Tibial artery (tissue), 4 donors: Measurements from ENCODE around the gene ZSWIM6.

ENCODE experiments used
- DNase-seq, 2 donors: peaks; one replicate each; pipeline ENCODE4 v3.0.0-alpha.2; 2019
- H3K27ac ChIP-seq, 2 donors: fragments of 200-600 bp; sonication (generic) in 1 of 2; 1 replicate in 1 of 2; 2 replicates in 1 of 2; pipeline ENCODE4 v1.5.1; 2018 to 2019; ENCODE audit warnings: mild to moderate bottlenecking in 1 of 2
- H3K27me3 ChIP-seq, 2 donors: fragments of 200-600 bp; sonication (generic) in 1 of 2; one replicate each; pipeline versions ENCODE4 v1.5.1 to v1.6.0; 2016 to 2019
- H3K36me3 ChIP-seq, 3 donors: fragments of 200-600 bp; sonication (generic) in 2 of 3; one replicate each; pipeline ENCODE4 v1.5.1; 2016 to 2019; ENCODE audit warnings: mild to moderate bottlenecking in 2 of 3
- H3K4me1 ChIP-seq, 4 donors: fragments of 200-600 bp; sonication (generic) in 2 of 4; 1 replicate in 3 of 4; 2 replicates in 1 of 4; pipeline ENCODE4 v1.5.1; 2016 to 2019
- H3K4me3 ChIP-seq, 2 donors: fragments of 200-600 bp; sonication (generic) in 1 of 2; 1 replicate in 1 of 2; 2 replicates in 1 of 2; pipeline ENCODE4 v1.5.1; 2018 to 2019; ENCODE audit warnings: mild to moderate bottlenecking in 2 of 2
- H3K9me3 ChIP-seq, 3 donors: fragments of 200-600 bp; sonication (generic) in 1 of 3; one replicate each; pipeline ENCODE4 v1.5.1; 2016 to 2019
- CTCF ChIP-seq, 2 experiments: fragments of 200-600 bp in 1 of 2; fragments of 450-650 bp in 1 of 2; IDR thresholded peaks; one replicate each; pipeline ENCODE4 v1.5.1; 2017 to 2019; ENCODE audit warnings: antibody characterized with exemption in 2 of 2, mild to moderate bottlenecking in 1 of 2, moderate library complexity in 1 of 2
- intact Hi-C: fragments of 100-400 bp; cut with DNase I; formaldehyde crosslinking; loops from one replicate; pipeline ENCODE4 v1.15.0; 2023; ENCODE audit warnings: low total_unique reads

ZSWIM6 gene

GRCh38 chr5:61331407-61332357 is at the start of gene ZSWIM6:
TSS of gene ZSWIM6 (plus strand) at chr5:61332258. CDS start at chr5:61332273, 15 bp downstream.
- Histone ChIP-seq H3K4me1 (peaks cover 0 to 28% (median 6%) of the 10 kb centered on the region in 4 donors), H3K27me3 (no peaks in the 10 kb centered on the region), H3K9me3 (no peaks in the 10 kb centered on the region), H3K36me3 (no peaks in the 10 kb centered on the region), H3K4me3 (peak within 1 kb of the TSS; percentile 98 to 99), H3K27ac (peak within 1 kb of the TSS; percentile 94 to 96)
- intact Hi-C loops = loop anchor here (5.0 to 10.0 kb wide), 4 partner anchors 76 to 387 kb away; partner anchors contain the start of genes ERCC8, NDUFAF2 and SMIM15
- no peak for TF ChIP-seq CTCF (IDR thresholded peaks at IDR 0.05)
- DNase-seq = peak; percentile 100

- H3K27ac ChIP-seq = no peak overlapping the region
- DNase-seq = no peak
Measured at GRCh38 chr5:61283471-61283870, 48.6 kb upstream of the ZSWIM6 start.

GRCh38 chr5:61285531-61285930 is 46.5 kb upstream of the ZSWIM6 start:
- Histone ChIP-seq H3K9me3 (no peaks in the 10 kb centered on the region), H3K27ac (no peak overlapping the region), H3K36me3 (no peaks in the 10 kb centered on the region), H3K4me3 (no peak overlapping the region), H3K4me1 (peaks cover 0 to 4% (median 1%) of the 10 kb centered on the region in 4 donors), H3K27me3 (no peaks in the 10 kb centered on the region)
- intact Hi-C loops = no loop called here
- no peak for TF ChIP-seq CTCF (IDR thresholded peaks at IDR 0.05)
- no peak for DNase-seq

More at GRCh38 chr5:61283471-61283870, 48.6 kb upstream of the ZSWIM6 start:
- TF ChIP-seq CTCF (IDR thresholded peaks at IDR 0.05) = no peak
- Histone ChIP-seq H3K4me3 (no peak overlapping the region), H3K27me3 (no peaks in the 10 kb centered on the region), H3K36me3 (no peaks in the 10 kb centered on the region), H3K9me3 (no peaks in the 10 kb centered on the region), H3K4me1 (no peaks in the 10 kb centered on the region)
- intact Hi-C loops = loop anchor here (5.0 kb wide), 1 partner anchor 121 kb away; the partner anchor contains the start of gene SMIM15

DNA sequence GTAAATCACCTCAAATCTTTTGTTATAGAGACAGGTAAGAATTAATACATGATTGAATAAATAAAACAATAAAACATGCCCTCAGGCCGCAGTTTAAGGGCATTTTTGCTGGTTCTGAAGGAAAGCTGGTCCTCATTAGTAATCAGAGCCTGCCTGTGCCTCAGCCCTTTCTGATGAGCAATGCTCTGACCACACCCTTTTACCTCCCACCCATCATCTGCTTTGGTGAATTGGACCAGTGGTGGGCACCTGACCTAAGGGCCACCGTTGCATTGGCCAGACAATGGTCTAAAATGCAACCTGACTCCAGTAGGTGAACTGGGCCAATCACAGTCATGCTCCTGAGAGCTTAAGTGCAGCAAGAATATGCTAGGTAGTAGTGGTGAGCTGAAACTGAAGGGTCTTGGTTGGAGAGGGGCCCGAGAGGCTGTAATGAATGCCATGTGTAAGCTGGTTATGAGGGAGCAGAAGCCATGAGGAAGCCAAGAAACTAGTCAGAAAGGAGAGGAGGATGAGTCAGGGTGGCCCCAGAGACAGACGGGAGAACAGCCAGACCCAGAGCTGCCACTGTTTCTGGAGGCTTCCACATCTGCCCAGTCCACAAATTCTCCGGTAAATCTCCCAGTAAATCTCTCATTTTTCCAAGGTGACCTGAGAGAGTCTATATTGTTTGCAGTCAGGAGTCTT is 45.5 kb upstream of the ZSWIM6 start:
- intact Hi-C loops = no loop called here
- no peaks in the 10 kb centered on the region for H3K36me3 ChIP-seq
- H3K4me3 ChIP-seq = no peak overlapping the region
- H3K27ac ChIP-seq = no peak overlapping the region
- no peak for DNase-seq
- no peaks in the 10 kb centered on the region for H3K9me3 ChIP-seq
- peaks cover 0 to 10% (median 7%) of the 10 kb centered on the region in 4 donors for H3K4me1 ChIP-seq
- no peaks in the 10 kb centered on the region for H3K27me3 ChIP-seq
- no peak for TF ChIP-seq CTCF (IDR thresholded peaks at IDR 0.05)

GRCh38 chr5:61287474-61287873 is 44.6 kb upstream of the ZSWIM6 start:
- no peaks in the 10 kb centered on the region for H3K27me3 ChIP-seq
- no peaks in the 10 kb centered on the region for H3K9me3 ChIP-seq
- H3K36me3 ChIP-seq = no peaks in the 10 kb centered on the region
- H3K4me3 ChIP-seq = no peak overlapping the region
- intact Hi-C loops = no loop called here
- DNase-seq = no peak
- H3K27ac ChIP-seq = no peak overlapping the region
- no peak for TF ChIP-seq CTCF (IDR thresholded peaks at IDR 0.05)
- H3K4me1 ChIP-seq = peaks cover 0 to 10% (median 7%) of the 10 kb centered on the region in 4 donors
